ENCODE measurements around the gene CCDC124.

- TF ChIP-seq CTCF (conservative IDR thresholded peaks at IDR 0.05; ENCODE audit: low read length) (no peak), EZH2phosphoT487 (IDR thresholded peaks at IDR 0.05; ENCODE audit: borderline replicate concordance) (no peak)
These were observed 44.7 kb downstream of the CCDC124 start for GRCh38 chr19:17977488-17977887.
